PC-3 (cell line): ENCODE measurements around the gene TAF1A. TPM values are rescaled to one million over a fixed set of nuclear protein-coding genes. Genes with fewer than 3 reads are reported as not detected.

Experiments
- ATAC-seq: fragments of 200-7000 bp; cut with Tn5 transposase; 2 replicates; pipeline ENCODE4 v1.9.1; 2020; ENCODE audit warnings: mild to moderate bottlenecking, moderate library complexity
- BruUV-seq: library from RNA; stranded (reverse); fragments of 400-500 nt; replicated peaks from 2 replicates; lab custom pipeline; 2021; lab: Mats Ljungman, UMichigan
- CTCF ChIA-PET: fragments of 300-600 bp; sonication (Branson Sonifier 250); formaldehyde crosslinking; loops from one replicate; lab custom pipeline; 2022; ENCODE audit warnings: antibody characterized with exemption; lab: Charles Lee
- POLR2A ChIA-PET: fragments of 300-600 bp; sonication (Branson Sonifier 250); formaldehyde crosslinking; loops from one replicate; lab custom pipeline; 2022; ENCODE audit warnings: antibody characterized with exemption; ENCODE audit not compliant: unreplicated experiment; lab: Charles Lee
- DNase-seq: peaks from one replicate; pipeline ENCODE4 v3.0.0-alpha.2; 2015
- H2AFZ ChIP-seq: fragments of 300-600 bp; sonication (generic); 2 replicates; pipeline ENCODE4 v1.6.0; 2016; ENCODE audit warnings: antibody characterized with exemption, low read length
- H3F3A ChIP-seq: fragments of 300-600 bp; sonication (generic); one replicate; pipeline ENCODE4 v1.6.0; 2017; ENCODE audit warnings: antibody characterized with exemption, low read length, control low read depth, mild to moderate bottlenecking; ENCODE audit not compliant: unreplicated experiment
- H3K27ac ChIP-seq: fragments of 300-600 bp; sonication (generic); 2 replicates; pipeline ENCODE4 v1.5.1; 2016; ENCODE audit warnings: mild to moderate bottlenecking, low read length
- H3K27me3 ChIP-seq: fragments of 300-600 bp; sonication (generic); 2 replicates; pipeline ENCODE4 v1.6.1; 2016; ENCODE audit warnings: low read length, mixed read lengths
- H3K36me3 ChIP-seq: fragments of 300-600 bp; sonication (generic); 2 replicates; pipeline ENCODE4 v1.6.1; 2016; ENCODE audit warnings: low read depth, mixed run types, low read length, mixed read lengths
- H3K4me1 ChIP-seq: fragments of 300-600 bp; sonication (generic); 2 replicates; pipeline ENCODE4 v1.5.1; 2016; ENCODE audit warnings: low read length; ENCODE audit not compliant: insufficient read depth
- H3K4me2 ChIP-seq: fragments of 300-600 bp; sonication (generic); 2 replicates; pipeline ENCODE4 v1.6.0; 2016; ENCODE audit warnings: low read length
- H3K4me3 ChIP-seq: fragments of 300-600 bp; sonication (generic); 2 replicates; pipeline ENCODE4 v1.5.1; 2016; ENCODE audit warnings: mild to moderate bottlenecking, low read length, mixed read lengths
- H3K79me2 ChIP-seq: fragments of 300-600 bp; sonication (generic); 2 replicates; pipeline ENCODE4 v1.6.1; 2017; ENCODE audit warnings: low read length, mixed read lengths
- H3K9ac ChIP-seq: fragments of 300-600 bp; sonication (generic); 2 replicates; pipeline ENCODE4 v1.6.0; 2016; ENCODE audit warnings: mild to moderate bottlenecking, low read length
- H3K9me2 ChIP-seq: fragments of 300-600 bp; sonication (generic); replicated peaks from 2 replicates; pipeline ENCODE4 v1.6.1; 2016; ENCODE audit warnings: mixed run types, low read length, mixed read lengths
- H3K9me3 ChIP-seq: fragments of 300-600 bp; sonication (generic); 2 replicates; pipeline ENCODE4 v1.6.1; 2016; ENCODE audit warnings: low read length, mixed read lengths
- H4K20me1 ChIP-seq: fragments of 300-600 bp; sonication (generic); 2 replicates; pipeline ENCODE4 v1.6.1; 2016; ENCODE audit warnings: low read length, mixed read lengths
- CTCF ChIP-seq: fragments of 300-600 bp; sonication (generic); conservative IDR thresholded peaks from 2 replicates; pipeline ENCODE4 v1.5.1; 2017; ENCODE audit warnings: antibody characterized with exemption, low read depth, mild to moderate bottlenecking, low read length
- EZH2 ChIP-seq: fragments of 300-600 bp; sonication (generic); IDR thresholded peaks from one replicate; pipeline ENCODE4 v1.6.1; 2017; ENCODE audit warnings: antibody characterized with exemption, mild to moderate bottlenecking, low read length; ENCODE audit not compliant: unreplicated experiment
- EZH2phosphoT487 ChIP-seq: fragments of 300-600 bp; sonication (generic); IDR thresholded peaks from 2 replicates; pipeline ENCODE4 v1.6.1; 2018; ENCODE audit warnings: mild to moderate bottlenecking, antibody characterized with exemption, low read length, borderline replicate concordance
- intact Hi-C: fragments of 100-400 bp; cut with micrococcal nuclease; formaldehyde crosslinking; loops from 2 replicates; pipeline ENCODE4 v1.9.0; 2023
- total RNA-seq: library from RNA; depleted of rRNA; stranded (reverse); fragments of >200 nt; gene quantifications from 2 replicates; pipeline ENCODE4 v1.2.3, GENCODE V29; 2014

The TAF1A gene
- total RNA-seq, 1 experiment from 2014 or later = 27.9 TPM

- intact Hi-C loops = loop anchor here (5.0 to 10.0 kb wide), 2 partner anchors 70 to 918 kb away; no protein-coding TSS in a partner anchor
- Histone ChIP-seq H3K27me3 (no peaks in the 10 kb centered on the region), H3K4me2 (no peak overlapping the region), H3K9me2 (no peaks in the 10 kb centered on the region), H3F3A (no peaks in the 10 kb centered on the region), H3K4me1 (no peaks in the 10 kb centered on the region), H3K4me3 (no peak overlapping the region), H3K9ac (no peak overlapping the region), H4K20me1 (no peaks in the 10 kb centered on the region), H3K36me3 (peaks cover 21% of the 10 kb centered on the region), H3K27ac (no peak overlapping the region), H3K79me2 (no peaks in the 10 kb centered on the region), H2AFZ (no peak overlapping the region), H3K9me3 (no peaks in the 10 kb centered on the region)
- no peak for TF ChIP-seq EZH2phosphoT487
- no peak for TF ChIP-seq CTCF
- TF ChIP-seq EZH2 = no peak
- BruUV-seq = no TSS peak
- DNase-seq (no peak), ATAC-seq (no peak; the same call in 1 of the 2 replicates)
- CTCF ChIA-PET = no interaction called here
- POLR2A ChIA-PET = no interaction called here
These were observed 43.0 kb upstream of the TAF1A start for GRCh38 chr1:222632749-222633148.

- H3K27ac ChIP-seq = no peak overlapping the region
- no peaks in the 10 kb centered on the region for H3F3A ChIP-seq
- H3K4me1 ChIP-seq = no peaks in the 10 kb centered on the region
- H4K20me1 ChIP-seq = no peaks in the 10 kb centered on the region
- H3K9me3 ChIP-seq = no peaks in the 10 kb centered on the region
- POLR2A ChIA-PET = no interaction called here
- no peaks in the 10 kb centered on the region for H3K27me3 ChIP-seq
- BruUV-seq = no TSS peak
- intact Hi-C loops = loop anchor here (5.0 to 10.0 kb wide), 2 partner anchors 69 to 917 kb away; no protein-coding TSS in a partner anchor
- DNase-seq = no peak
- no peak overlapping the region for H3K4me3 ChIP-seq
- H3K9me2 ChIP-seq = no peaks in the 10 kb centered on the region
- H3K9ac ChIP-seq = no peak overlapping the region
- H3K79me2 ChIP-seq = no peaks in the 10 kb centered on the region
- CTCF ChIA-PET = no interaction called here
- H3K36me3 ChIP-seq = peaks cover 20% of the 10 kb centered on the region; the same call in 1 of the 2 replicates
- peak; percentile 60 for ATAC-seq
- no peak overlapping the region for H2AFZ ChIP-seq
- H3K4me2 ChIP-seq = no peak overlapping the region
- no peak for TF ChIP-seq EZH2
- no peak for TF ChIP-seq CTCF
- no peak for TF ChIP-seq EZH2phosphoT487
These were observed 42.0 kb upstream of the TAF1A start for GRCh38 chr1:222631611-222632208.

- Histone ChIP-seq H4K20me1 (no peaks in the 10 kb centered on the region), H3K4me2 (no peak overlapping the region), H3K9ac (no peak overlapping the region), H3K9me2 (no peaks in the 10 kb centered on the region), H3F3A (no peaks in the 10 kb centered on the region), H2AFZ (no peak overlapping the region), H3K27ac (no peak overlapping the region), H3K9me3 (no peaks in the 10 kb centered on the region), H3K79me2 (no peaks in the 10 kb centered on the region), H3K36me3 (peaks cover 19% of the 10 kb centered on the region; the same call in 1 of the 2 replicates), H3K4me3 (no peak overlapping the region), H3K27me3 (no peaks in the 10 kb centered on the region), H3K4me1 (no peaks in the 10 kb centered on the region)
- intact Hi-C loops = loop anchor here (5.0 to 10.0 kb wide), 2 partner anchors 68 to 915 kb away; no protein-coding TSS in a partner anchor
- POLR2A ChIA-PET = no interaction called here
- TF ChIP-seq EZH2phosphoT487 = no peak
- TF ChIP-seq EZH2 = no peak
- no peak for TF ChIP-seq CTCF
- CTCF ChIA-PET = no interaction called here
- ATAC-seq (no peak), DNase-seq (no peak)
- BruUV-seq = no TSS peak
These were observed 40.3 kb upstream of the TAF1A start for GRCh38 chr1:222629921-222630535.
